HEK293 (cell line): ENCODE results near the gene RTKN.

Source experiments
- CTCF ChIP-seq: fragments of 450-650 bp; formaldehyde crosslinking; IDR thresholded peaks from 2 replicates; pipeline ENCODE4 v1.5.1; 2016; ENCODE audit warnings: missing biosample characterization, missing genetic modification characterization
- GFI1B ChIP-seq: fragments of 450-650 bp; formaldehyde crosslinking; IDR thresholded peaks from 2 replicates; pipeline ENCODE4 v1.5.1; 2016; ENCODE audit warnings: missing biosample characterization, missing genetic modification characterization
- PATZ1 ChIP-seq: fragments of 450-650 bp; formaldehyde crosslinking; IDR thresholded peaks from 2 replicates; pipeline ENCODE4 v1.5.1; 2016; ENCODE audit warnings: missing biosample characterization, missing genetic modification characterization
- ZBTB48 ChIP-seq: fragments of 450-650 bp; formaldehyde crosslinking; IDR thresholded peaks from 2 replicates; pipeline ENCODE4 v1.5.1; 2016; ENCODE audit warnings: missing biosample characterization, missing genetic modification characterization
- ZBTB7A ChIP-seq: fragments of 450-650 bp; formaldehyde crosslinking; IDR thresholded peaks from 2 replicates; pipeline ENCODE4 v1.5.1; 2016; ENCODE audit warnings: low read depth, missing biosample characterization, missing genetic modification characterization
- ZNF391 ChIP-seq: fragments of 450-650 bp; formaldehyde crosslinking; IDR thresholded peaks from 2 replicates; pipeline ENCODE4 v1.5.1; 2016; ENCODE audit warnings: low read depth, missing biosample characterization, missing genetic modification characterization, borderline replicate concordance
- ZNF558 ChIP-seq: fragments of 450-650 bp; formaldehyde crosslinking; IDR thresholded peaks from 2 replicates; pipeline ENCODE4 v1.5.1; 2016; ENCODE audit warnings: missing biosample characterization, missing genetic modification characterization
- ZNF785 ChIP-seq: fragments of 450-650 bp; formaldehyde crosslinking; IDR thresholded peaks from 2 replicates; pipeline ENCODE4 v1.5.1; 2016; ENCODE audit warnings: missing biosample characterization, missing genetic modification characterization

- TF ChIP-seq ZBTB7A (tag by site-specific recombination): no peak
- TF ChIP-seq ZNF785 (tag by site-specific recombination): no peak
- no peak for TF ChIP-seq GFI1B
- TF ChIP-seq CTCF (tag by site-specific recombination): no peak
- no peak for TF ChIP-seq PATZ1 (tag by site-specific recombination)
- no peak for TF ChIP-seq ZBTB48
- TF ChIP-seq ZNF558 (tag by site-specific recombination): no peak
- no peak for TF ChIP-seq ZNF391 (tag by site-specific recombination)
Measured at GRCh38 chr2:74436111-74436805, 5.5 kb downstream of the RTKN start.
